H1 (cell line): ENCODE data around the gene OPN1SW. TPM values are rescaled to one million over a fixed set of nuclear protein-coding genes. Genes with fewer than 3 reads are reported as not detected.

Experiments used
- CTCF ChIA-PET: fragments of 300-600 bp; sonication (Branson Sonifier 250); formaldehyde crosslinking; loops from one replicate; lab custom pipeline; 2021; ENCODE audit not compliant: partially characterized antibody; lab: Charles Lee
- POLR2A ChIA-PET: fragments of 300-600 bp; sonication (Branson Sonifier 250); formaldehyde crosslinking; loops from one replicate; lab custom pipeline; 2021; ENCODE audit warnings: inconsistent platforms; ENCODE audit not compliant: partially characterized antibody; lab: Charles Lee
- DNase-seq, 2 experiments: peaks; one replicate each; pipeline versions ENCODE4 v3.0.0 to v3.0.0-alpha.2; 2010 to 2022; ENCODE audit warnings: low spot score in 2 of 2, low read depth in 1 of 2, mixed read lengths in 1 of 2
- FAIRE-seq: peaks from 2 replicates; lab custom pipeline; 2011; peaks lifted over from hg19 to GRCh38; lab: Jason Lieb, UNC
- H2AFZ ChIP-seq: 2 replicates; pipeline ENCODE4 v1.8.1; 2012; ENCODE audit warnings: low read length, inconsistent platforms
- H2AK5ac ChIP-seq: 2 replicates; pipeline ENCODE4 v1.6.1; 2013; ENCODE audit warnings: low read depth, low read length
- H2BK120ac ChIP-seq: replicated peaks from 2 replicates; pipeline ENCODE3; 2013; ENCODE audit warnings: low read depth, low read length, inconsistent platforms
- H2BK12ac ChIP-seq: 2 replicates; pipeline ENCODE4 v1.6.1; 2013; ENCODE audit warnings: low read depth, low read length
- H2BK15ac ChIP-seq: 2 replicates; pipeline ENCODE4 v1.6.1; 2013; ENCODE audit warnings: low read length
- H2BK20ac ChIP-seq: 2 replicates; pipeline ENCODE4 v1.6.1; 2013; ENCODE audit warnings: low read length
- H2BK5ac ChIP-seq: 2 replicates; pipeline ENCODE4 v1.6.1; 2013; ENCODE audit warnings: low read depth, low read length
- H3K14ac ChIP-seq: 2 replicates; pipeline ENCODE4 v1.6.1; 2013; ENCODE audit warnings: inconsistent platforms; ENCODE audit not compliant: insufficient read length
- H3K18ac ChIP-seq: 2 replicates; pipeline ENCODE4 v1.6.1; 2013; ENCODE audit warnings: low read length; ENCODE audit errors: extremely low read depth
- H3K23ac ChIP-seq: 2 replicates; pipeline ENCODE4 v1.6.1; 2013; ENCODE audit warnings: inconsistent platforms; ENCODE audit not compliant: insufficient read length
- H3K23me2 ChIP-seq: 2 replicates; pipeline ENCODE4 v1.6.1; 2013; ENCODE audit warnings: low read depth, low read length
- H3K27ac ChIP-seq: 2 replicates; pipeline ENCODE4 v1.6.1; 2011; ENCODE audit warnings: low read depth, low read length, inconsistent platforms
- H3K27me3 ChIP-seq, 4 experiments: replicated peaks in 1 of 4; 1 replicate in 1 of 4; 2 replicates in 3 of 4; pipeline versions ENCODE4 v1.6.1 to v1.8.1; 2011 to 2013; ENCODE audit warnings: low read length in 3 of 4, mild to moderate bottlenecking in 3 of 4, inconsistent platforms in 2 of 4, mixed read lengths in 2 of 4, moderate library complexity in 1 of 4; ENCODE audit not compliant: control insufficient read depth in 3 of 4, insufficient read depth in 3 of 4; ENCODE audit errors: extremely low read depth in 1 of 4
- H3K36me3 ChIP-seq, 4 experiments: 2 replicates each; pipeline versions ENCODE4 v1.6.1 to v1.8.1; 2011 to 2013; ENCODE audit warnings: mild to moderate bottlenecking in 4 of 4, low read length in 3 of 4, moderate library complexity in 2 of 4, control low read depth in 1 of 4, inconsistent platforms in 1 of 4; ENCODE audit not compliant: insufficient read depth in 4 of 4, control insufficient read depth in 2 of 4
- H3K4ac ChIP-seq: replicated peaks from 2 replicates; pipeline ENCODE3; 2013; ENCODE audit warnings: low read length, low read depth, mixed read lengths, inconsistent platforms; ENCODE audit not compliant: insufficient read length
- H3K4me1 ChIP-seq, 4 experiments: replicated peaks in 1 of 4; 1 replicate in 1 of 4; 2 replicates in 3 of 4; pipeline versions ENCODE4 v1.6.1 to v1.8.1; 2011 to 2013; ENCODE audit warnings: low read length in 3 of 4, inconsistent platforms in 2 of 4, mixed read lengths in 1 of 4; ENCODE audit not compliant: insufficient read depth in 4 of 4, control insufficient read depth in 3 of 4
- H3K4me2 ChIP-seq, 2 experiments: 2 replicates each; pipeline versions ENCODE4 v1.6.1 to v1.8.1; 2011 to 2013; ENCODE audit warnings: low read depth in 2 of 2, low read length in 2 of 2, control low read depth in 1 of 2, inconsistent platforms in 1 of 2, mild to moderate bottlenecking in 1 of 2; ENCODE audit not compliant: insufficient read depth in 1 of 2
- H3K4me3 ChIP-seq, 4 experiments: fragments of 200-600, 300-600 bp in 1 of 4; sonication (generic), shearing (Covaris generic), sonication (Bioruptor Twin) in 1 of 4; 2 replicates each; pipeline versions ENCODE4 v1.5.1 to v1.8.1; 2011 to 2016; ENCODE audit warnings: low read length in 4 of 4, low read depth in 3 of 4, control low read depth in 2 of 4, inconsistent platforms in 2 of 4, mild to moderate bottlenecking in 2 of 4, mixed read lengths in 1 of 4, moderate library complexity in 1 of 4; ENCODE audit not compliant: insufficient read depth in 2 of 4; ENCODE audit errors: extremely low read depth in 1 of 4
- H3K56ac ChIP-seq: replicated peaks from 2 replicates; pipeline ENCODE3; 2013; ENCODE audit warnings: low read depth, mild to moderate bottlenecking, mixed read lengths, low read length, inconsistent platforms; ENCODE audit not compliant: insufficient read length
- H3K79me1 ChIP-seq: 2 replicates; pipeline ENCODE4 v1.6.1; 2013; ENCODE audit warnings: low read depth, low read length, control low read depth
- H3K79me2 ChIP-seq, 2 experiments: 2 replicates each; pipeline versions ENCODE4 v1.6.1 to v1.8.1; 2012 to 2013; ENCODE audit warnings: low read length in 2 of 2, mild to moderate bottlenecking in 2 of 2, inconsistent platforms in 1 of 2; ENCODE audit not compliant: insufficient read depth in 2 of 2, control insufficient read depth in 1 of 2
- H3K9ac ChIP-seq, 4 experiments: replicated peaks in 1 of 4; 1 replicate in 1 of 4; 2 replicates in 3 of 4; pipeline versions ENCODE4 v1.6.1 to v1.8.1; 2011 to 2013; ENCODE audit warnings: low read depth in 3 of 4, low read length in 3 of 4, control low read depth in 2 of 4, mild to moderate bottlenecking in 2 of 4, moderate library complexity in 2 of 4, inconsistent platforms in 1 of 4; ENCODE audit errors: extremely low read depth in 1 of 4
- H3K9me3 ChIP-seq, 2 experiments: 2 replicates each; pipeline versions ENCODE4 v1.6.1 to v1.8.1; 2012 to 2013; ENCODE audit warnings: mild to moderate bottlenecking in 2 of 2, moderate library complexity in 2 of 2, control low read depth in 1 of 2, inconsistent platforms in 1 of 2, low read depth in 1 of 2, low read length in 1 of 2, mixed read lengths in 1 of 2; ENCODE audit not compliant: insufficient read depth in 2 of 2
- H4K20me1 ChIP-seq, 2 experiments: replicated peaks in 1 of 2; 2 replicates each; pipeline versions ENCODE3 to v1.8.1; 2011 to 2013; ENCODE audit warnings: inconsistent platforms in 2 of 2, low read length in 2 of 2, mild to moderate bottlenecking in 1 of 2; ENCODE audit not compliant: insufficient read depth in 2 of 2, control insufficient read depth in 1 of 2
- H4K5ac ChIP-seq: 2 replicates; pipeline ENCODE4 v1.6.1; 2013; ENCODE audit warnings: low read length, low read depth, mixed read lengths, inconsistent platforms; ENCODE audit not compliant: insufficient read length
- H4K8ac ChIP-seq: 2 replicates; pipeline ENCODE4 v1.8.0; 2013; ENCODE audit warnings: mild to moderate bottlenecking, moderate library complexity, low read length, inconsistent platforms; ENCODE audit not compliant: insufficient read depth; ENCODE audit errors: extremely low read depth
- H4K91ac ChIP-seq: replicated peaks from 2 replicates; pipeline ENCODE3; 2013; ENCODE audit warnings: low read length, mixed read lengths, inconsistent platforms; ENCODE audit not compliant: insufficient read length
- CBX8 ChIP-seq: fragments of 300-800, 300-1000 bp; sonication (generic); IDR thresholded peaks from 2 replicates; pipeline ENCODE4 v1.7.1; 2016; ENCODE audit warnings: low read depth, low read length, borderline replicate concordance
- GTF2F1 ChIP-seq: IDR thresholded peaks from 2 replicates; pipeline ENCODE4 v1.6.1; 2012; ENCODE audit warnings: low read depth, low read length, improper control_type of control experiment, borderline replicate concordance
- KDM4A ChIP-seq: IDR thresholded peaks from one replicate; pipeline ENCODE4 v1.7.1; 2012; ENCODE audit warnings: low read depth, mild to moderate bottlenecking, moderate library complexity, low read length, inconsistent platforms; ENCODE audit not compliant: severe bottlenecking
- MAFK ChIP-seq: IDR thresholded peaks from 2 replicates; pipeline ENCODE4 v1.6.1; 2012; ENCODE audit warnings: low read depth, mild to moderate bottlenecking, improper control_type of control experiment, low read length
- PHF8 ChIP-seq: fragments of 200-600 bp; sonication (generic); conservative IDR thresholded peaks from 2 replicates; pipeline ENCODE4 v1.7.1; 2012; ENCODE audit warnings: low read depth, mild to moderate bottlenecking, inconsistent platforms, low read length, moderate library complexity
- POU5F1 ChIP-seq: IDR thresholded peaks from 2 replicates; pipeline ENCODE4 v1.6.1; 2011; ENCODE audit warnings: low read depth, mild to moderate bottlenecking, low read length, moderate library complexity
- RNF2 ChIP-seq: fragments of 200-900, 300-1000 bp; sonication (generic); IDR thresholded peaks from 2 replicates; pipeline ENCODE4 v1.7.1; 2016; ENCODE audit warnings: borderline replicate concordance, low read depth, mild to moderate bottlenecking, antibody characterized with exemption, low read length; ENCODE audit not compliant: poor library complexity, severe bottlenecking; ENCODE audit errors: missing control alignments
- SAP30 ChIP-seq: fragments of 300-600 bp; sonication (generic); IDR thresholded peaks from 2 replicates; pipeline ENCODE4 v1.7.1; 2012; ENCODE audit warnings: low read length, moderate library complexity, mild to moderate bottlenecking, inconsistent platforms; ENCODE audit not compliant: insufficient read depth, insufficient replicate concordance
- SIN3A ChIP-seq, 2 experiments: IDR thresholded peaks in 1 of 2; conservative IDR thresholded peaks in 1 of 2; 2 replicates each; pipeline ENCODE4 v1.6.1; 2011 to 2012; ENCODE audit warnings: low read length in 2 of 2, improper control_type of control experiment in 1 of 2, low read depth in 1 of 2, mild to moderate bottlenecking in 1 of 2
- SP4 ChIP-seq: IDR thresholded peaks from 2 replicates; pipeline ENCODE4 v1.6.1; 2012; ENCODE audit warnings: low read length, inconsistent platforms
- SUZ12 ChIP-seq: fragments of 200-600 bp; sonication (generic); IDR thresholded peaks from 2 replicates; pipeline ENCODE4 v1.6.1; 2012; ENCODE audit warnings: mild to moderate bottlenecking, inconsistent platforms, low read length, moderate library complexity, mixed read lengths
- WGBS, 2 experiments: shearing (Covaris generic) in 1 of 2; methylation state at CpG; one replicate each; pipeline versions ENCODE4 v1.1.6 to v1.1.7; 2013 to 2015; ENCODE audit warnings: low lambda C conversion rate in 2 of 2, mixed read lengths in 2 of 2, inconsistent platforms in 1 of 2, low coverage in 1 of 2, missing lambda C conversion rate in 1 of 2; ENCODE audit not compliant: insufficient replicate concordance in 2 of 2, insufficient coverage in 1 of 2, insufficient read length in 1 of 2; ENCODE audit errors: extremely low coverage in 1 of 2, missing lambda C conversion rate in 1 of 2; 5-methylcytosine and 5-hydroxymethylcytosine counted together
- polyA plus RNA-seq, 7 experiments: library from polyadenylated mRNA; depleted of rRNA in 3 of 7; stranded (reverse) in 5 of 7; unstranded in 2 of 7; fragments of >200 nt in 5 of 7; fragments of 200-250 nt in 2 of 7; gene quantifications; 1 replicate in 5 of 7; 2 replicates in 1 of 7; 4 replicates in 1 of 7; pipeline versions ENCODE4 v1.2.1 to v1.2.3, GENCODE V29; 2011 to 2013; ENCODE audit warnings: missing spikeins in 2 of 7, mixed read lengths in 2 of 7
- total RNA-seq: library from RNA; stranded (reverse); fragmentation: NEBNext Ultra II Directional; extraction: Animal tissue kit (Norgen Biotek cat#: 25700); gene quantifications from 2 replicates; pipeline ENCODE4 v1.2.1, GENCODE V29; 2021
- TF ChIP-seq, protein P1 (sequence below): IDR thresholded peaks from 2 replicates; pipeline ENCODE4 v1.6.1; 2012; ENCODE audit warnings: inconsistent platforms

Gene OPN1SW
- total and polyA plus RNA-seq, 2 of the 8 experiments (the other 6 are each of a cell fraction or from before 2014, with no cell fraction given) = not detected

DNA sequence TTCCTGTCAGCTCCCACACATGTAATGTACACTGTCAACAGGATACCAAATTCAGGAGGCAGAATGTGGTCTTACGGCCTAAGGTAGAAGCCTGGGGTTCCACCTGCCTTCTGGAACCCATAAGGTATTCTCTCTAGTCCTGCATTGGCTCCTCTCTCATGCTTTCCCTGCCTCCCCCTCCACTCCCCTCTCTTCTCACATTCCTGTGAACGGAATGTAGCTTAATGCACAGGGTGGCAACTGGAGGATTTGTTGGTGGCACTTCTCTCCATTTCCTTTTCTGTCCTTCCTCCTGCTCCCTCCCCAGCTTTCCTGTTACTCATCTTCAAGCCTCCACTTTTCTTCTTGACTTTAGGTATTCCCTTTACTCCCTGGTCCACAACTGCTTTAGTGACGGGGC is 43.1 kb upstream of the OPN1SW start:
- no peaks in the 10 kb centered on the region for H3K79me2 ChIP-seq
- no peak overlapping the region for H3K27ac ChIP-seq
- no peaks in the 10 kb centered on the region for H3K4me1 ChIP-seq
- H2BK120ac ChIP-seq = no peak overlapping the region
- no peak for DNase-seq
- no peak overlapping the region for H2BK15ac ChIP-seq
- H3K79me1 ChIP-seq = no peaks in the 10 kb centered on the region
- no peak overlapping the region for H2BK20ac ChIP-seq
- no peak overlapping the region for H2BK12ac ChIP-seq
- no peak overlapping the region for H3K4ac ChIP-seq
- WGBS, 2 experiments = 87% methylated on average over 3 of the region's 3 CpGs; no CpG with 5 or more reads in 1 of the 2 experiments
- no peak overlapping the region for H3K4me2 ChIP-seq
- ChIA-PET POLR2A (interaction anchor here (1.0 to 4.4 kb wide), 6 partner anchors 9 to 68 kb away, joined by 3 to 31 read pairs (median 4); partner anchors contain the start of gene FLNC), CTCF (interaction anchor here (0.9 to 3.4 kb wide), 11 partner anchors 8 to 466 kb away, joined by 3 to 17 read pairs (median 4); no protein-coding TSS in a partner anchor)
- no peak overlapping the region for H3K23ac ChIP-seq
- H2AK5ac ChIP-seq = no peak overlapping the region
- no peak overlapping the region for H3K9ac ChIP-seq
- no peaks in the 10 kb centered on the region for H3K23me2 ChIP-seq
- H3K36me3 ChIP-seq = peaks cover 0 to 4% (median 0%) of the 10 kb centered on the region in 4 experiments; a peak in 1 of 8 replicates
- no peak overlapping the region for H3K18ac ChIP-seq
- H2AFZ ChIP-seq = no peak overlapping the region
- H3K4me3 ChIP-seq = no peak overlapping the region
- no peak overlapping the region for H4K5ac ChIP-seq
- H3K56ac ChIP-seq = no peak overlapping the region
- no peak overlapping the region for H4K8ac ChIP-seq
- no peak for FAIRE-seq
- no peaks in the 10 kb centered on the region for H4K20me1 ChIP-seq
- H2BK5ac ChIP-seq = no peak overlapping the region
- no peaks in the 10 kb centered on the region for H3K9me3 ChIP-seq
- no peak overlapping the region for H4K91ac ChIP-seq
- no peak overlapping the region for H3K14ac ChIP-seq
- H3K27me3 ChIP-seq = no peaks in the 10 kb centered on the region
- TF ChIP-seq SUZ12 (no peak), MAFK (no peak), RNF2 (no peak), SIN3A (conservative IDR thresholded peaks at IDR 0.05 in 1 of 2, IDR thresholded peaks at IDR 0.05 in 1 of 2; ENCODE audit: low read depth in 1 of 2, low read length in 2 of 2) (no peak), POU5F1 (no peak), GTF2F1 (no peak), KDM4A (no peak), PHF8 (no peak), CBX8 (no peak), SP4 (no peak), SAP30 (no peak)
- TF ChIP-seq, protein P1, sequence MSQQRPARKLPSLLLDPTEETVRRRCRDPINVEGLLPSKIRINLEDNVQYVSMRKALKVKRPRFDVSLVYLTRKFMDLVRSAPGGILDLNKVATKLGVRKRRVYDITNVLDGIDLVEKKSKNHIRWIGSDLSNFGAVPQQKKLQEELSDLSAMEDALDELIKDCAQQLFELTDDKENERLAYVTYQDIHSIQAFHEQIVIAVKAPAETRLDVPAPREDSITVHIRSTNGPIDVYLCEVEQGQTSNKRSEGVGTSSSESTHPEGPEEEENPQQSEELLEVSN = no peak
